HEK293 (cell line): ENCODE measurements around the gene PTPRN2.

ENCODE experiments used
- CTCF ChIA-PET: fragments of 350-600 bp; formaldehyde crosslinking; extraction: SDS; loops from one replicate; lab custom pipeline; 2021; ENCODE audit warnings: antibody characterized with exemption; lab: Yijun Ruan, JAX
- POLR2A ChIA-PET: fragments of 300-600 bp; formaldehyde crosslinking; extraction: SDS; loops from one replicate; lab custom pipeline; 2020; ENCODE audit warnings: antibody characterized with exemption, inconsistent platforms; lab: Yijun Ruan, JAX
- H3K27ac ChIP-seq: fragments of 200-500 bp; sonication (Bioruptor generic); 2 replicates; pipeline ENCODE4 v1.5.1; 2014; ENCODE audit warnings: low read depth, low read length, control low read depth, inconsistent platforms; ENCODE audit errors: extremely low read depth
- H3K36me3 ChIP-seq, 2 experiments: fragments of 200-500 bp in 1 of 2; sonication (Bioruptor generic) in 1 of 2; 1 replicate in 1 of 2; 2 replicates in 1 of 2; pipeline ENCODE4 v1.5.1; 2014 to 2017; ENCODE audit warnings: inconsistent platforms in 2 of 2, low read length in 2 of 2; ENCODE audit not compliant: control insufficient read depth in 2 of 2, insufficient read depth in 1 of 2
- H3K4me1 ChIP-seq: fragments of 200-500 bp; sonication (Bioruptor generic); 2 replicates; pipeline ENCODE4 v1.5.1; 2014; ENCODE audit warnings: mild to moderate bottlenecking, low read length, inconsistent platforms; ENCODE audit not compliant: control insufficient read depth, insufficient read depth
- H3K4me3 ChIP-seq: 2 replicates; pipeline ENCODE4 v1.5.1; 2011; ENCODE audit warnings: low read depth, mild to moderate bottlenecking, control low read depth, low read length, moderate library complexity
- H3K9me3 ChIP-seq: fragments of 200-500 bp; sonication (Bioruptor generic); 2 replicates; pipeline ENCODE4 v1.5.1; 2014; ENCODE audit warnings: low read depth, low read length, inconsistent platforms; ENCODE audit not compliant: control insufficient read depth, insufficient read depth
- KLF16 ChIP-seq: fragments of 450-650 bp; formaldehyde crosslinking; IDR thresholded peaks from 2 replicates; pipeline ENCODE4 v1.5.1; 2017; ENCODE audit warnings: missing biosample characterization, missing genetic modification characterization
- PRDM10 ChIP-seq: fragments of 450-650 bp; formaldehyde crosslinking; IDR thresholded peaks from 2 replicates; pipeline ENCODE4 v1.5.1; 2016; ENCODE audit warnings: missing biosample characterization, missing genetic modification characterization
- PRDM6 ChIP-seq: fragments of 450-650 bp; formaldehyde crosslinking; IDR thresholded peaks from 2 replicates; pipeline ENCODE4 v1.5.1; 2017; ENCODE audit warnings: missing biosample characterization, missing genetic modification characterization
- TCF7L2 ChIP-seq: IDR thresholded peaks from 2 replicates; pipeline ENCODE4 v1.6.1; 2011; ENCODE audit warnings: low read depth, mild to moderate bottlenecking, inconsistent platforms, low read length, moderate library complexity, borderline replicate concordance
- ZBTB44 ChIP-seq: fragments of 450-650 bp; IDR thresholded peaks from 2 replicates; pipeline ENCODE4 v1.5.1; 2018; ENCODE audit warnings: missing biosample characterization, mild to moderate bottlenecking, missing genetic modification characterization
- ZBTB8A ChIP-seq: fragments of 450-650 bp; formaldehyde crosslinking; IDR thresholded peaks from 2 replicates; pipeline ENCODE4 v1.5.1; 2016; ENCODE audit warnings: missing biosample characterization, missing genetic modification characterization
- ZFP3 ChIP-seq: fragments of 450-650 bp; formaldehyde crosslinking; IDR thresholded peaks from 2 replicates; pipeline ENCODE4 v1.5.1; 2016; ENCODE audit warnings: low read depth, missing biosample characterization, missing genetic modification characterization
- ZNF112 ChIP-seq: fragments of 450-650 bp; formaldehyde crosslinking; IDR thresholded peaks from 2 replicates; pipeline ENCODE4 v1.5.0; 2017; ENCODE audit warnings: missing biosample characterization, missing genetic modification characterization
- ZNF121 ChIP-seq: fragments of 450-650 bp; formaldehyde crosslinking; IDR thresholded peaks from 2 replicates; pipeline ENCODE4 v1.5.1; 2016; ENCODE audit warnings: missing biosample characterization, missing genetic modification characterization
- ZNF132 ChIP-seq: fragments of 450-650 bp; formaldehyde crosslinking; IDR thresholded peaks from 2 replicates; pipeline ENCODE4 v1.5.1; 2017; ENCODE audit warnings: missing biosample characterization, missing genetic modification characterization, borderline replicate concordance
- ZNF169 ChIP-seq: fragments of 450-650 bp; formaldehyde crosslinking; IDR thresholded peaks from 2 replicates; pipeline ENCODE4 v1.5.1; 2016; ENCODE audit warnings: missing biosample characterization, missing genetic modification characterization
- ZNF202 ChIP-seq: fragments of 450-650 bp; formaldehyde crosslinking; IDR thresholded peaks from 2 replicates; pipeline ENCODE4 v1.5.1; 2016; ENCODE audit warnings: missing biosample characterization, missing genetic modification characterization, borderline replicate concordance
- ZNF266 ChIP-seq: fragments of 450-650 bp; formaldehyde crosslinking; IDR thresholded peaks from 2 replicates; pipeline ENCODE4 v1.5.1; 2016; ENCODE audit warnings: missing biosample characterization, missing genetic modification characterization, low read depth
- ZNF366 ChIP-seq: fragments of 450-650 bp; formaldehyde crosslinking; conservative IDR thresholded peaks from 2 replicates; pipeline ENCODE4 v1.5.1; 2016; ENCODE audit warnings: missing biosample characterization, missing genetic modification characterization
- ZNF37A ChIP-seq: fragments of 450-650 bp; IDR thresholded peaks from 2 replicates; pipeline ENCODE4 v1.5.1; 2018; ENCODE audit warnings: missing biosample characterization, missing genetic modification characterization
- ZNF585B ChIP-seq: fragments of 450-650 bp; formaldehyde crosslinking; IDR thresholded peaks from 2 replicates; pipeline ENCODE4 v1.5.1; 2016; ENCODE audit warnings: missing biosample characterization, missing genetic modification characterization
- ZXDB ChIP-seq: fragments of 450-650 bp; formaldehyde crosslinking; IDR thresholded peaks from 2 replicates; pipeline ENCODE4 v1.5.1; 2016; ENCODE audit warnings: missing biosample characterization, missing genetic modification characterization

PTPRN2 gene

GRCh38 chr7:157613575-157614322 is 973.9 kb downstream of the PTPRN2 start:
- no peak for TF ChIP-seq KLF16 (tag by site-specific recombination)
- no peak for TF ChIP-seq ZFP3 (tag by site-specific recombination)
- no peak for TF ChIP-seq ZBTB44 (tag by site-specific recombination)
- TF ChIP-seq ZNF366 (tag by site-specific recombination), result no peak
- TF ChIP-seq ZNF121 (tag by site-specific recombination), result no peak
- TF ChIP-seq ZXDB, result no peak
- no peak for TF ChIP-seq PRDM6
- no peak for TF ChIP-seq ZNF202 (tag by site-specific recombination)
- no peak for TF ChIP-seq ZBTB8A
- TF ChIP-seq PRDM10, result no peak
- TF ChIP-seq ZNF112 (tag by site-specific recombination), result no peak
- no peak for TF ChIP-seq ZNF169 (tag by site-specific recombination)
- TF ChIP-seq ZNF266 (tag by site-specific recombination), result no peak
- no peak for TF ChIP-seq ZNF37A (tag by site-specific recombination)
- Histone ChIP-seq H3K9me3 (no peaks in the 10 kb centered on the region), H3K4me1 (no peaks in the 10 kb centered on the region), H3K36me3 (no peaks in the 10 kb centered on the region), H3K4me3 (no peak overlapping the region), H3K27ac (no peak overlapping the region)
- POLR2A ChIA-PET, result interaction anchor here (0.7 kb wide), 1 partner anchor 116 kb away, joined by 4 read pairs; no protein-coding TSS in a partner anchor
- CTCF ChIA-PET, result interaction anchor here (0.6 kb wide), 1 partner anchor 346 kb away, joined by 3 read pairs; no protein-coding TSS in a partner anchor

- no peak overlapping the region for H3K4me3 ChIP-seq
- H3K4me1 ChIP-seq, result no peaks in the 10 kb centered on the region
- POLR2A ChIA-PET, result interaction anchor here (0.6 to 0.7 kb wide), 2 partner anchors 19 to 115 kb away, joined by 4 to 5 read pairs; no protein-coding TSS in a partner anchor
- no peaks in the 10 kb centered on the region for H3K36me3 ChIP-seq
- TF ChIP-seq ZNF585B (tag by site-specific recombination) (no peak), ZNF132 (tag by site-specific recombination) (no peak), TCF7L2 (no peak), ZNF202 (tag by site-specific recombination) (no peak), ZNF366 (tag by site-specific recombination) (no peak)
- TF ChIP-seq, all 188 proteins: peak for 0
- H3K9me3 ChIP-seq, result no peaks in the 10 kb centered on the region
- no peak overlapping the region for H3K27ac ChIP-seq
- CTCF ChIA-PET, result no interaction called here
These were observed 974.7 kb downstream of the PTPRN2 start for GRCh38 chr7:157612664-157613561.
